ENCODE data around the gene TOR4A.
A peak's percentile ranks its signal among the peaks of the same experiment; 100 is the strongest.

TOR4A gene

DNA sequence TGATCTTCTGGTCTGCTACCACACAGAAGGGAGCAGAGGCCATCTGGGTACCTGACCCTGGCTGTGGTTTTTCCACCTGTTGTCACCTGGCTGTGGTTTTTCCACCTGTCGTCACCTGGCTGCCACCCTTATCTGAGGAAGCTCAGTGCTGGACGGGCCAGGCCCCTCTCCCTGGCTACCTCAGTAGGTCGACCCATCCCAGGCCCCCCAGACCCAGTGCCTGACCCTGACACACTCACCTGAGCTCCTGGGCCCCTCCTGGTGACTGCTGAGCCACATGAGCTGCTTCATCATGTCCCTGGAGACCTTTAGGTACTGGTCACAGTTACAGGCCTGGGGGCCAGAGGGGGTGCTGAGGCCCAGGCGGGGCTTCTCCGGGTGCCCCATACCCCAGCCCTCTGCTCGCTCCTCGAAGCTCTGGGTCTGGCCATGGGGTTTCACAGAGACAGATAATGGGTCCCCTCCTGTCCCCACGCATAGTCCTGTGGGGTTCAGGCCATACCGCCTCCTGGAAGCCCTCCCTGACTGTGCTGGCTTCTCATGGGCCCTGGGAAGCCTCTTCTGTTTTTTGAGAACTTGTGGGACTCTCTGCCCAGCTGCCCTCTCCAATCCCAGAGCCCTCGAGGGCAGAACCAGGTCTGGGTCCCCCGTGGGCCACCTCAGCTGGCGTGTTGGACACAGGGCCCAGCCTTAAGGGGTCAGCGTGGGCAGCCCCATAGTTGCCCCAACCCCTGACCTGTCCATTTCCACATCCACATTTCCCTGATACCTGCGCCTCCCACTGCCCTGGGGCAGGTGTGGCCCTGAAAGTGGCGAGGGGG, 32.1 kb downstream of the TOR4A start:
- DNase-seq: no peak

DNA sequence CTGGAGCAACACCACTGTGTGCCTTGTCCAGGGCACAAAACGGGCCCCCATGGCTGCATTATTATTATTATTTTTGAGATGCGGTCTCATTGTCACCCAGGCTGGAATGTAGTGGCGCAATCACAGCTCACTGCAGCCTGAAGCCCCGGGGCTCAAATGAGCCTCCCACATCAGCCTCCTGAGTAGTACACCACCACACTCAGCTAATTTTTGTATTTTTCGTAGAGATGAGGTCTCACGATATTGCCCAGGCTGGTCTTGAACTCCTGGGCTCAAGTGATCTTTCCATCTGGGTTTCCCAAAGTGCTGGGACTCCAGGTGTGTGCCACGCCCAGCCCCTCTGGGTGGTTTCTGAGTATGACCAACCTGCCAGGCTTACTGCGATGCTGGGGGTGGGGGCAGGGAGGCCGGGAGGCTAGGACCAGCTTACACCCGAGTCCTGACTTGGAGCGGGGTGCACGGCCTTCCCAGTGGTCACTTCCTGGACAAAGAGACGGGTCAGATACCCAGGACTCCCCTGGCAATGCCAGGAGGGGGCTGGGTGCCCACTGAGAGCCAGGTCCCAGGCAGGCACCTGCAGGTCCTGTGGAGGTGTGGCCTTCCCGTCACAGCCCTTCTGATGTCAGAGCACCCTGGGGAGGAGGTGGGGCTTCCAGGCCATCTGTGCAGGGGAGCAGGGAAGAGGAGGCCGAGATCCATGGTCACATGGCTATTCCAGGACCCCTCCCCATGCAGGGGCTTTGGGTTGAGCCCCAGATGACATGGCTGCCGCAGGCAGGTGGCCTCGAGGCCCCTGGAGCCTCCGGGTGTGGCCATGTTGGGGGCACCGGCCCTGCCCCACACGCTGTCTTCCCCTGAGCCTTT, 32.9 kb downstream of the TOR4A start:
- no peak for DNase-seq

DNA sequence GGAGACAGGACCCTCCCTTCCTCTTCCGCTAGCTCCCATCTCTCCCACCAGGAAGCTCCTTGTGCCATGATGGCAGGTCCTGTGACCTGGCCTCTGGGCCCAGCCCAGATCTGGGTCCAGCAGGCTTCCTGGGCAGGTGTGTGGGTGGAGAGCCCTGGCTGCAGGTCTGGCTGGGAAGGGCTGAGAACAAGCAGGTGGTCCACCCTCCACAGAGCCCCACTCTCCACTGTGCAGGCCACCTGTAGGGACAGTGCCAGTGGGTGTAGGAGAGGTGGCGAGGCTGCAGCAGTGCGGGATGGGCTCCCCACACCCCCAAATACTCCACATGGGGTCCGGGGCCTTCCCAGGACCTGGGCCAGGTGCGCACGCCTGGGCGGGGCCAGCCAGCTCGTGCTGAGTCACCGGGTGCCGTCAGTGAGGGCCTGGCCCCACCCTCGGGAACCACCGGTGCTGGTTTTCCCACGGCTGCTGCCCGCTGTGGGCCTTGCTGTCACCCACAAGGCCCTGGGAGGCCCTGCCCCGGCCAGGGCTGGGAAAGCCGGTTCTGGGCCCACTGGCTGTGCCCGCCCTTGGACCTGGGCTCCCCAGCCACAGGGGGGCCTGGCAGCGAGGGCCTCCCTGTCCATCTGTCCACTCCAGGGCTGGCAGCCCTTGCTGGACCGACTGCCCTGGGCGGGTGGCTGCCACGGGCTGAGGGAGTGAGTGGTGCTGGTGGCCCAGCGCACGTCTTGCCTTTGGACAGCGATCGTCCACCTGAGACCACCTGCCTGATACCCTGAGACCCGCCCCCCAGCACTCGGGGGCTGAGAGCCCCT, 33.9 kb downstream of the TOR4A start:
- DNase-seq: no peak

DNA sequence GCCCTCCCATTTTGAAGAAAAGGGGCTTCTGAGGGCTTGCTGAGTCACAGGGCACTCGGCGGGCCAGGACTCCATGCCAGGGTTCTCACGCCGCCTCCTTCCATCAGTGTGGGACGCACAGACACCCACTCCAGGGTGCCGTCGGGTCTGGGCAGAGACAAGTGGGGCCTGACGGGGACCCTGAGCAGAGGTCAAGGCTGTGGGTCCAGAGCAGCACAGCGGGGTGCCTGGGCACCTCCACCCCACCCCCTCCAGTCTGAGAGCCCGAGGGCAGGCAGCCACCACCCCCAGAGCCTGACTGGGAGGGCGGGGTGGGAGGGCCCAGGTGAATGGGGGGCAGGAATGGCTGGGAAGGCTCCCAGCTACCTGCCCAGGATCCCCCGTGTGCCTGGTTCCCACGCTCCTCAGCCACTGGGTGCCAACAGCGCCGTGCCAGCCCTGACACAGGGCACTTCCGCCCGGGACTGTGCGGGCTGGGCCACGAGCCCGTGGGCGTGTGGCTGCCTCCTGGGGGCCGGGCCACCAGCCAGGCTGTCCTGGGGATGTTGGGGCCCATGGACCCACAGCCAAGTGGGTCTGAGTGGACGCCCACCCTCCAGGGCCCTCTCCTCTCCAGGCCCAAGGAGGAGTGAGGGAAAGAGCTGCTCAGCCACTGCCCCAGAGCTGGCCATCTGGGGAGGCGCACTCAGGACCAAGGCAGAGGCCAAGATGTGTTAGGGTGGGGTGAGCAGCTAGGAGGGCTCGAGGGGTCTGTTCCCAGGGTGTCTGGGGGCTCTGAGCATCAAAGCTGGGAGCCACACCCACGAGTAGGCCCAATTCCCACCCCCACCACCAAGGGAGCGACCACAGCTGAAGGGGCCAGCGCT, 34.7 kb downstream of the TOR4A start:
- no peak for DNase-seq

DNA sequence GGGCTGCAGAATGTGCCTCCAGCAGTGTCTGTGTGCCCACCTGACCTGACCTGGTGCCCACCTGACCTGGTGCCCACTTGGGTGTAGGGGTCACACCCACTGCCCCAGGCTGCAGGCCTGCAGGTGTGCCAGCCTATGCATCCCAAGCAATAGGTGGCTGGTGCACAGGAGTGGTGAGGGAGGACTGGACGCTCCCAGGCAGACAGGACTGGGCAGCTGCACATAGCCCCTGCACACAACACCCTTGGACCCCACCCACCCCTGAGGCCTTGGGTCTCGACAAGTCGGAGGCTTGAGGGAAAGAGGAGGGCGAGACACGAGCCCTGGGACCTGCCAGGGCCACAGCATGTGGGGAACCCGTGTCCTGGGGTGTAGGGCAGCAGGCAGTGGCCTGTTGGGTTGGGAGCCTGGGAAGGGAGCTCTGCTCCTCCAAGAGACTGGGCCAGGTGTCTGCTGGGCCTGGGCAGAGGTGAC, 35.4 kb downstream of the TOR4A start:
- no peak for DNase-seq

DNA sequence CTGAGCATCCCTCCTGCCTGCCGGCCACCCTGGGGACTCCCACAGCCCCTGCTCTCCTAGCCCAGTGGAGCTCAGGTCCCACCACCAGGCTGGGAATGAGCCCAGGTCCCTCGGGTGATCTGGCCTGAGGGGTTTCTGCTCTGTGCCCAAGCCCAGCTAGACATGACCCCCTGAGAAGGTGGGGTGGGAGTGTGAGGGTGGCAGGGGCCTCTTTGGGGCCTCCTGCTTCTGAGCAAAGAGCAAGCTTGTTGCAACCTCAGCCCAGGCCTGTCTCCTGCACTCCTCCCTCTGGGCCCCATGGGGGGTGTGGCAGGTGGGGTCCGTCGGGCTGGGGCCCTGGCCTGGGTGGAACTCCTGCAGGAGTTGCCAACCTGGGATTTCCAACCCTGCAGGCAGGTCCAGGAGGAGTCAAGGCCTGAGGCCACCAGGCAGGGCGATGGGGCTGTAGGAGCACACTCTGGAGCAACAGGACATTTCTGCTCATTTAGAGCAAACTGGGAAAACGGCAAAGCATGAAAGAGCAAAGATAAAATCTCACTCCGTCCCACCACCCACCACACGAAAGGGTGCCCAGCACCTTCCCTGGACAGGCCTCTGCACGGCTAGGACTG, 35.9 kb downstream of the TOR4A start:
- DNase-seq: no peak

DNA sequence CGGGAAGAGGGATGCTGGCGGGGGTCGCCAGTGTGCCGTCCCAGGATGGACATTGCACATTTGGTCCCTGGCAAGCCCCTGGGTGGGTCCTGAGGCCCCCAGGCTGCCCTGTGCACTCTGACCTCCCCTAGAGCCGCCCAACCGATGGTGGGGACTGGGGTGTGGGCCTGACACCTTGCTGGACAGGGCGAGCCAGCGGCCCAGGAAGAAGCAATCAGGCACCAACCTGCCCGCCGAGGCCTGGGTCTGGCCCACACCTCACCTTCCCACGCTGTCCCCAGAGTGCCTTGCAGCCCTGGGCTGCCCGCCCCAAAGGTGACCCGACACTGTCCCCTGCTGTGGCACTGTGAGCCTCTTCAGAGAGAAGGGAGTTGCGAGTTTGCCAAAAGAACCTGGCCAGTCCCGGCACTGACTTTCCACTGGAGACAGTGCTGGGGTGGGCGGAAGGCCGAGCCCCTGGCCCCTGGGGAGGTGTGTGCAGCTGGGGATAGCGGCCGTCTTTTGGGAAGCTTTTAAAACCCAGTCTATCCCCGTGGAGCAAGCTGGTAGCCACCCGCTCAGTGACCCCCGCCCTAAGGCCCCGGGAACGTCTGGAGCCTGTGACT, 36.5 kb downstream of the TOR4A start:
- no peak for DNase-seq

DNA sequence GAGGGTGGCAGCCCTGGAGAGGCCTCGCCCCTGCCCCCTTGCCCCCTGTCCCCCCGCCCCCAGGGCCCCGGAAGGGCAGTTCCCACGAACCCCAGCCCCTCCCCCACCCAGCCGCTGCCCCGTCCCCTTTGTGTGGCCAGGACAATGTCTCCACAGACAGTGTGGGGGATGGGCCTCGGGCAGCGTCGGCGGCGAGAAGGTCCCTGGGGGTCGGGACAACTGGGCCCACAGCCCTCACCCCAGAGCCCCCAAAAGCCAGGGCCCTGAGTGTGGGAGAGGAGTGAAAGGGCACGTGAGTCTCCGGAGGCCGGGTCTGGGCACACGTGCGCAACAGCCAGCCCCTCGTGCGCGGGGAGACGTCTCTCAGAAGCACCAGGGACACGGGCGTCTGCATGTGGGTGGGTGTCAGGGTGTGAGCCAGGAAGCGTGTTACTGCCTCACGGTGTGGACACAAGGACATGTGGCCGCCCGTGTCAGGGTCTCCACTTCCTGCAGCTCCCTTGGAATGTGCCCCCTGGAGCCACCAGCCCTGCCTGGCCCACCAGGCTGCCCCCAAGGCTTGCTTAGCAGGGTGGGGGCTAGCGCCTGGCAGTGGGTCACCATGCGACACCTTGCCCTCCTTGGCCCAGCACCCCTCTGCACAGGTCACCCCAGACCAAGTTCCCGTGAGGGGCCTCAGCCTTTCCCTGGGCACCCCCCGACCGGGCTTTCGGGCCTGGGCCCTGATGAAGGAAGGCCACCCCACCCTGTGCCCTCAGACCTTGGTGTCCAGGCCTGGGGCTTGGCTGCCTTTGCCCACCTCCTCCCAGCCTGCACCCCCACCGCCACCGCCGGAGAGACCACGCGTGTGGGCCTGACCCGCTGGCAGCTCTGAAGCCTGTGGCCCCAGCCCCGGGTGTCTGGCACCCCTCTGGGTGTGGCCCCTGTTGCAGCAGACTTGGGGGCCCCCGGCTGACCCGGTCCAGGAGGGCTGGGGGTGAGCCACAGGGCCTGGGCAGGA, 37.3 kb downstream of the TOR4A start:
- DNase-seq: no peak

DNA sequence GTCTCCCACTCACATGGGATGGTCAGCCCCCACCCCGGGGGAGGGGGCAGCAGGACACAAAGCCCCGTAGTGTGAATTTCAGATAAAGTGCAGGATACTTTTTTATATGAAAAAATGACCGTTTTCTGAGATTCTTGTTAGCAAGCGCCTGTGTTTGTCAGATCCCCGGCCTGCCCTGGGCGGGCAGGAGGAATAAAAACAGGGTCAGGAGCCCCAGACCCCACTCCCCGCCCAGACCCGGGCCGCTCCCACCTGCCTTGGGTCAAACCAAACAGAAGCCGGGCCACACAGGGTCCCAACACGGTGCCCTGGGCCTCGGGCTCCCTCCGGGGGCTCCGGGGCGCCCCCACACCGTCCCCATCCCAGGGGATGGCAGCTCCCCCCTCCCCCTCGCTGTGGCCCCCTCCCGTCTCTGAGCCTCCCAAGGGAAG, 38.1 kb downstream of the TOR4A start:
- no peak for DNase-seq

DNA sequence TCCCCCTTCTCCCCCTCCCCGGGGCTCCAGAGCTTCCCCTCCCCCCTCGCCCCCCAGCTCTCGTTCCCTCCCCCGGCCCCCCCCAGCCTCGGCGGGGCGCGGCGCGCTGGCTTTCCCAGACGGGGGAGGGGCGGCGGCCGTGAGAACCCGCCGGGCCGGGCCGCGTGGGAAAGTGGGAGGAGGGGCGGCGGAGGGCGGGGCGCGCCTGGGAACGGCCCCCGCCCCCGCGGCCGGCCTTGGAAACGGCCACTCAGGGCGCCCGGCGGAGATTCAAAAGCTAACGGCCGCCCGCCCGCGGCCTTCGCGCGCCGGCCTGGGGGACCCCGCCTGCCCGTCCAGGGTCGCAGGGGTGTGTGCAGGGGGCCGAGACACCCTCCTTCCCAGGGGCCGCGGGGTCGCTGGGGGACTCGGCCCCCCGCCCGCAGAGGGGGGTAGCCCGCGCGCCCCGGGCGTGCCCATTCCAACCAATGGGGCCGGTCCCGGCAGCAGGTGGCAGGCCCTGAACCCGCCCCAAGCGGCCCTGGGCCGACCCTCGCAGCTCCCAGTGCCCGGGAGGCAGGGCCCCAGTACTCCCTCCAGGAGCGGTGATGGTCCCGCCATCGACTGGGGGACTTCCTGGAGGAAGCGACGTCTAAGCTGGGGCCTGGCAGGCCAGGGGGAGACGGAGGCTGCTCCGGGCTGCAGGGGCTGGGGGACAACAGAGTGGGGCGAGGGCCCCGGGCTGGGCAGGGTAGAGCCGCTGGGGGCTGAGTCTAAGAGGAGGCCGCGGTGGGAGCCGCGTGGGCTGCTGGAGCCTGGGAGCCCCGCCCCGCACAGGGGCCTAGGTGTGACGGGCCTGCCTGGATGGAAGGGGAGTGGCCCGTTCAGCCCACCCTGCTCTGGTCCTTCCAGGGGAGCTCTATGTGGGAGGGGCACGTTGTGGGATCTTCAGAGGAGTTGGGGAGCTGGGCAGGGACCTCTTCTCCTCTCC, 38.8 kb downstream of the TOR4A start:
- peak in 1 of 2 donors; percentile 31 for DNase-seq

DNA sequence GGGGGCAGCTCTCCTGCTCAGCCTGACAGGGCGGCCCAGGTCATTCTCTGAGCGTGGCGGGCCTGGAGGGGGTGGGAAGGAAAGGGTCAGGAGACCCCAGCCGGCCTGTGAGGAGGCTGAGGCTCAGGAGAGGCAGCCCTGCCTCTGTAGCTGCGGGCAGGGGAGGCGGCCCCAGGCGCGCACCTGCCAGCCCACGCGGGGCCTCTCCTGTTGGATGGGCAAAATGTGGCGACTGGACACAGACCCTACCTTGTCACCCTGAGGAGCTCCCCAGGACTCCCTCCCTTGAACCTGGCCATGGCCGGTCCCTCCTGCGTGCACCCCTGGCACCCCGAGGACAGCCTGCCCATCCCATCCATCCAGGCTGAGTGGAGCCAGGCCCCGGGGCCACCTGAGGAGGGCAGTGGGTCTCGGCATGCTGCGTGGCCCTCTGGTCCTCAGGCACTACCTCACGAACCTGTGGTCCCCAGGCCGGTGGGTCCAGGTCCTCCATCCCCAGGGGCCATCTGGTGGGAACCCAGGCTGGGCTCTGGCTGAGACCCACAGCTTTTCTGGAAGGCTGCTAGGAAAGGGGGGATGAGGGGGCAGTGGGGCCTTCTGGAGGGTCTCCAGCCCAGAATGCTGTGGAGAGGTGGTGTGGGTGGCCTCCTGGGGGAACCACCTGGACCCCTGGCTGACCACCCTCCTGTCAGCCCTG, 39.6 kb downstream of the TOR4A start:
- no peak for DNase-seq

DNA sequence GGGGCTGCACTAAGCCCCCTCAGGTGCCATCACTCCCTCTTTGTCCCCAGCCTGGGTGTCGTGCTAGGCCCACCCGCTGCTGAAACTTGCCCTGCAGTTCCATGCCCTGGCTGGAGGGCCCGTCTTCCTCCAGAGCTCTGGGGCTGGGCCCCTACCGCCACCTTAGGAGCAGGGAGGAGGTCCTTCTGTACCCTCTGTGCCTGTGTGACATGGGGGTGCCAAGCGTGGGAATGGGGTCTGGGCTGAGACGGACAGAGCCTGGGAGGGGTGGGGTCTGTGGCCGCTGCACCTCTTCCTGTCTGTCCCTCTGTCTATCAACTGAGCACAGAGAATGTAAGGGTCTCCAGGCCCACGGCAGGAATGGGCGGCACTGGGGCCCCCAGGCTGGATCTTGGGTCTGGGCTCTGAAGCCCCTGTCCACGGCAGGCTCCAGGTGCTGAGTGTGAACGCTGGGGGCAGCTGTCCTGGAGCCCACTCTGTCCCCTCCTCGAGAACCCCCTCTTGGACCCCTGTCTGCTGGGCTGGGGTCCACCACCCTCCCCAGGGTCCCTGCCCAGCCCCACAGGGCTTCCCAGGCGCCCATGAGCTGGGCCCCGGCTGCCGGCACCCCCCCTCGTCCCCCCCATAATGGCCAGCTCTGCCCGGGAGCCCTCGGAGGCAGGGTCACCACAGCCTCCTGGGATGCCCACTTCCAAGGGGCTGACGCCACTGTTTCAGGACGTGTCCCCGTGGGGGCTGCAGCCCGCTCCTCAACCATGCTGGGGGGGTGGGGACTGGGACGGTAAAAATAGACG, 40.4 kb downstream of the TOR4A start:
- no peak for DNase-seq

DNA sequence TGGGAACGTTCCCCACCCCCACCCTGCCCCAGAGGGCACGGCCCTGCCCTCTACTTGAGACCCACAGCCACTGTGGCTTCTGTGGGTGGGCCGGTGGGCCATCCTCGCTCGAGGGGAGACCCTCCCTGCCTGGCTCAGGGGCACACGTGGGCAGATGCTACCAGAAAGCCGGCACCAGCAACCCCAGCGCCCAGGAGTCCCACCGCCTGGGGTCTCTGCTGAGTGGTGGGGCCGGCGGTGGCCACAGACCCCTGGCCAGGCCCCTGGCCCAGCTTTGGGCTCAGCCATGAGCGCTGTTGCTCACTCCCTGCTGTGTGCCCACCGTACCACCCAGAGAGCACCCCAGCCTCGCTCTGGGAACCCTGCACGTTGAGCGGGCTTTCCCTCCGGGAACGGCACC, 41.1 kb downstream of the TOR4A start:
- DNase-seq: no peak

DNA sequence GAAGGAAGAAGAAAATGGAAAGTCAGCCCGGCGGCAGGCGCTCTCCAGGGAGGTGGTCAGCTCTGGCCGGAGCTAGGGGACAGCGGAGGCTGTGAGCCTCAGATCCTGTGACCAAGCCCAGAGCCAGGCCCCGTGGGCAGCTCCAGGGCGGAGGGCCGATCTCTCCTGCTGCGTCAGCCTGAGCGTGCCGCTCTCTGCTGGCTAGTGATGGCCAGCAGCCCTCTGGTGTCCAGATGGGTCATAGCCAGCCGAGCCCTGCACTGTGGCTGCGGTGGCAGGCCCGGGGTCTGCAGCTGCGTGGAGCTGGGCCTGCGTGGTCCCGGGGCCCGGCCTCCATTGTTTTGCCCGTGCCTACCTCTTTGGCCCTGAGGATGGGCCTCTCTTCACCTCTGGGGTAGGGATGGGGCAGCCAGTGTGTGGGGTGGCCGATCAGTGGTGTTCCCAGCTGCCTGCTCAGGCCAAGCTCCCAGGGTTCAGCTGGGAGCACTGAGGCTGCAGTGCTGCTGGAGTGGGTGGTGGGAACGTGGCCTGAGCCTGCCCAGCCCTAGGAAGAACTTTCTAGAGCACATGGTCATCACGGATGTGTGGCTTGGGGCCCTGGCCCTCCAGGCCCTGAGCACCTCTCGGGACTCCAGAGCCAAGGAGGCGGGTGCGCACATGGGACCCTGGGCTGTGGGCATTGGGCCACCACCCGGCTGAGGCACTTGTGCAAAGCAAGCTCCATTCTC, 41.6 kb downstream of the TOR4A start:
- DNase-seq: no peak

DNA sequence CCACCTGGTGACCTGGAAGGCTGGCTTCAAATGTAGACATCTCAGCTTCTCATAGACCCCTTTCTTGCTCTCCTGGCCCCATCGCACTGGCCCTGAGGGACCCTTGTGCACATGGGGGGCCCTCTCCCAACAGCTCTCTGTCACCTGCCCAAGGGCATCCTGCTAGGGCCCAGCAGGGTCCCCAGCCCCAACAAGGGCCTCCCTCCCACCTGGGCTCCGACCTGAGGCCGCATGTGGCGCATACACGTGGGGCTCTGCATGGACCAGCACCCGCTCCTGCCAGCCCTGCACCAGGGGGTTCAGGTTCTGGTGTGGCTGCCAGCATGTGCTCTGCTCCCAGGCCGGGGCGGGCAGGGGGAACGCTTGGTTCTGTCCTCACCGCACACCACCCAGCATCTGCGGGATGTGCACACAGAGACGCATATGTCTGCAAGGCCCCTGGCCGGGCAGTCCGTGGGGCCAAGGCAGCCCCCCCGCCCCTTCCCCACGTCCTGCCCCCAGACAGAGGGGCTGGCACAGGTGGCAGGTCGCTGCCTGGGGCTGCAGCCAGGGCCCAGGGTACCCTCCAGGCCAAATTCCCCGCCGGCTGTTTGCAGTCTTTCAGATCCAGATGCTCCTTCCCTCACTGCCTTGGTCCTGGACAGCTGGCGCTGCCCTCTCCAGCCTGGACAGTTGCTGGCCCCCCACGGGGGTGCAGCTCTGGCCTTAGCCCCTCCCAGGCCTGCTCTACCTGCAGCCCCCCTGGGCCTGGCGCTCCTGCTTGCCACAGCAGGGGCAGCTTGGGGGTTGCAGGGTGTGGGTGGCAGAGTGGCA, 42.4 kb downstream of the TOR4A start:
- DNase-seq: no peak
